HG02571 (cell line): Measurements from ENCODE around the gene INTS6L.
A peak's percentile ranks its signal among the peaks of the same experiment; 100 is the strongest.

ENCODE experiments used
- ATAC-seq: cut with Tn5 transposase; IDR thresholded peaks from one replicate; pipeline ENCODE4 v1.9.1; 2021; ENCODE audit warnings: mild to moderate bottlenecking, moderate library complexity; ENCODE audit not compliant: unreplicated experiment

Gene INTS6L, protein sequence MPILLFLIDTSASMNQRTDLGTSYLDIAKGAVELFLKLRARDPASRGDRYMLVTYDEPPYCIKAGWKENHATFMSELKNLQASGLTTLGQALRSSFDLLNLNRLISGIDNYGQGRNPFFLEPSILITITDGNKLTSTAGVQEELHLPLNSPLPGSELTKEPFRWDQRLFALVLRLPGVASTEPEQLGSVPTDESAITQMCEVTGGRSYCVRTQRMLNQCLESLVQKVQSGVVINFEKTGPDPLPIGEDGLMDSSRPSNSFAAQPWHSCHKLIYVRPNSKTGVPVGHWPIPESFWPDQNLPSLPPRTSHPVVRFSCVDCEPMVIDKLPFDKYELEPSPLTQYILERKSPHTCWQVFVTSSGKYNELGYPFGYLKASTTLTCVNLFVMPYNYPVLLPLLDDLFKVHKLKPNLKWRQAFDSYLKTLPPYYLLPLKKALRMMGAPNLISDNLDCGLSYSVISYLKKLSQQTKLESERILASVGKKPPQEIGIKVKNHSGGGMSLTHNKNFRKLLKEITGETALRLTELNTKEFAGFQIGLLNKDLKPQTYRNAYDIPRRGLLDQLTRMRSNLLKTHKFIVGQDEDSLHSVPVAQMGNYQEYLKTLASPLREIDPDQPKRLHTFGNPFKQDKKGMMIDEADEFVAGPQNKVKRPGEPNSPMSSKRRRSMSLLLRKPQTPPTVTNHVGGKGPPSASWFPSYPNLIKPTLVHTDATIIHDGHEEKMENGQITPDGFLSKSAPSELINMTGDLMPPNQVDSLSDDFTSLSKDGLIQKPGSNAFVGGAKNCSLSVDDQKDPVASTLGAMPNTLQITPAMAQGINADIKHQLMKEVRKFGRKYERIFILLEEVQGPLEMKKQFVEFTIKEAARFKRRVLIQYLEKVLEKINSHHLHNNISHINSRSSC

DNA sequence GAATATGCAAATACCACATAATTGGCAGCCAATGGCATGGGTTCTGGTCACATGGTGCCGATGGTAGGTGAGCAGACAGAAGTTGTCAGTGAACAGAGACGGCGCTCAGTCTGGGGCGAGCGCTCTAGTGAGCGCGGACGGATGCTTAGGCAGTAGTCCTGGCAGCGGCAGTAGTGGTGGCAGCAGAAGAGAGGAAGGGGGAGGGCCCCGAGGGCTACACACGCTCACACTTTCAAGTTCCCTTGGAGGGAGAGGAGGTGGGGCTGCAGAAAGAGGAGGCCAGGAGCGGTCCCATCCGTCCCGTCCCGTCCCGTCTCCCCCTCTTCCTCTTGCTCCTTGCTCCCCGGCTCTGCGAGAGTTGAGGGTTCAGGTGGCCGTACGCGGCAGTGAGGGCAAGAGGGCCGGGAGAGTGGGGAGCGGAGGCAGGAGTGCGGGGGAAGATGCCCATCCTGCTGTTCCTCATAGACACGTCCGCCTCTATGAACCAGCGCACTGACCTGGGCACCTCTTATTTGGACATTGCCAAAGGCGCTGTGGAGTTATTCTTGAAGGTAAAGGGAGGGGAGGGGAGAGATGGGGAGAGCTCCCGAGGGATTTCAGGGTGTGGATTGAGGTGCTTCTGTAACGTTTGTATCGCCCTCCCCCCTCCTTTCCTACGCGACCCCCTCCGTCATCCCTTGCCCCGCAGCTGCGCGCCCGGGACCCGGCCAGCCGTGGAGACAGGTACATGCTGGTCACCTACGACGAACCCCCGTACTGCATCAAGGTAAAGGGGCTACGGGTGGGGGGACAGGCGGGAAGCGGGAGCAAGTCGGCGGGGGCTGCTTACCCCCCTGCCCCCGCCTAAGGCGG, at the start of gene INTS6L:
TSS of gene INTS6L (plus strand) at position 108 of the 852 bp plus-strand sequence. CDS start at position 441, 333 bp downstream.
- ATAC-seq = peak; percentile 78

DNA sequence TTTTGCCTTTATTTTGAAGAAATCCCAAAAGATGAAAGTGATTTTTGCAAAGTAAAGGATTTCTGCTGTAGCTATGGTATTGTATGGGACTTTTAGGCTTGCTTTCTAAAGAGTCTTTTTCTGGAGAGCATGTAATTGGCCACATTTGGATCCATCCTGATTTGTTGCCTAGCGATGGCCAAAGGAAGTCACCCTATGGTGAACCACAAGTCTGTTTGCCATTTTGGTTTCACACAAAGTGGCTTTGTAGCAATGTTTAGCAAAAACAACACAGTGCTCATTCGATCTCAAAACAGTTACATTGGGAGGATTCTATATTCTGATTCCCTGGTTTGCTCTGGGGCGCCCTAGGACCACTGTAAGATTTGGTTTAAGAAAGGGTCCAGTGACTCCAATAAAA, 44.1 kb upstream of the INTS6L start:
- ATAC-seq = no peak

DNA sequence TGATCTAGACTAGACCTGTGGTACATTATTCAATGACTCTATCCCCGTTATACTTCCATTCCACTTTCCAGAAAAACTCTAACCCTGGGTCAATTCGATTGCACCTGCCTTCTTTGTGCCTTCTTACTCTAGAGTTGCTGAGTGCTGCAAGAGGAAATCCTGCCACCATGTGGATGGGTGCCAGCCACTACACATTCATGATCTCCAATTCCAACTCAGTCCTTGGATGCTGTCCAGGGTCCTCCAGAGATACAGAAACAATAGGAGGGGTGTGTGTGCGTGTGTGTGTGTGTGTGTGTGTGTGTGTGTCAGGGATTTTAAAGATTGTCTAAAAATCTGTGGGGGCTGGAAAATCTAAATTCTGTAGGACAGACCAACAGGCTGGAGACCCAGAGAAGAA, 42.9 kb upstream of the INTS6L start:
- ATAC-seq = no peak

DNA sequence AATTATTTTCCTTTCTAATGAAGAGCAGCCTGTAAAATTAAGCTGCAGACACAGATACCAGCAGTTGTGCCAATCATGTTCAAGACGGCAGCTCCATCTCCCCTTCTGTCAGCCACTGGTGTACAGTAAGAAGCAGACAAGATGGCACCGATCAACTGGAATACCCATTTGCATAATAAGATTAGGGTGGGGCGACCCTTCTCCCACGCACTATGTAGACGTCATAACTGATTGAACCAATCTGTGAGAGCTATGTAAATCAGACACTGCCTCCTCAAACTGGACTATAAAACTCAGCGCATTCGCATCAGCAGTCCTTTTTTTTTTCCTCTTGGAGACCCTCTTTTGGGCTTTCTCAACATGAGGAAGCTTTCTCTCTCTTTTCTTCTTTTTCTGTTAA, 40.4 kb upstream of the INTS6L start:
- no peak for ATAC-seq

DNA sequence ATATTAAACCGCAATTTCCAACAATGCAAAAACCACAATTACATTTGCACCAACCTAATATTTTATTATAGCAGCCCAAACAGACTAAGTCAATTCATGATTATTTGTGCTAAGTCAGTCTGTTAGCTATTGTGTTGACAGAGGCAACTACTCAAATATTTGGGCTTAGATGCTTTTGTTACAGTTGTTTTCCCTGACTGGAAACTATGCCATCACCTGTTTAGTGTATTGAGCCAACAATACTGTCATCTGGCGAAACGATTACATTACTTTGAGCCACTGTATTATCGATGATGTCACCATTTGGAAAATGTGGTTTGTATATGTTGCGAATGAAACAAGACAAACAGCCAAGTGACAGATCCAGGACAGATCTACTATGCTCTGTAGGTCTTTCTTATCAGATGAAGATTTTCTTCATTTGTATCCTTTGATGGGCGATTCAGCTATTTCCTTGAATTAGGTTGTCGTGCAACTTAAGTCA, 38.7 kb upstream of the INTS6L start:
- ATAC-seq = no peak

DNA sequence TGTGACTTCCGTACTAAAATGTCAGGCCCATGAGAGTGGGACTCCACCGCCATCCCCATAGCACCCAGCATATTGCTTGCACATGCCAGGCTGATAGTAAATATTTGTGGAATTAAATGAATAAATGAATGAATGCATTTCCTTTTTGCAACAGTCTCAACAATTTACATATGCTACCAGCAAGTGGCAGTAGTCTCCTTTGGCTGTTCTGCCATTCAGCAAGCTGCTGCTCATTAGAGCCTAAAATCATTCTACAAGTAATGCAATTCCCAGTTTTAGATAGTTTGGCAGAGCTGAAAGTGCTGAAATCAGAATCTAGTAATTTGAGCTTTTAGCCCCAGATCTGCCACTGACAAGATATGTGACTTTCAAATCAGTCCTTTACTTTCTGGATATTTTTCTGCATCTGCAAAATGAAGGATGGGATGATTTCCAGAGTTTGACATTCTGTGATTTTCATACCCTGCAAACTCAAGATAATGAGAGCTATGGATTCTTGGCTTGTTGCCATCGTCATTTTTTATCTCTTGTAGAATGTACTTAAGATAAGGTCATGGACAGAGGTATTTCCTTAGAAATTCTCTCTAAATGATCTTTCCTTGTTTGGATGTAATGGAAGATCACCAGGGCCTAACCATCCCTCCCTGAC, 35.7 kb upstream of the INTS6L start:
- ATAC-seq = no peak

DNA sequence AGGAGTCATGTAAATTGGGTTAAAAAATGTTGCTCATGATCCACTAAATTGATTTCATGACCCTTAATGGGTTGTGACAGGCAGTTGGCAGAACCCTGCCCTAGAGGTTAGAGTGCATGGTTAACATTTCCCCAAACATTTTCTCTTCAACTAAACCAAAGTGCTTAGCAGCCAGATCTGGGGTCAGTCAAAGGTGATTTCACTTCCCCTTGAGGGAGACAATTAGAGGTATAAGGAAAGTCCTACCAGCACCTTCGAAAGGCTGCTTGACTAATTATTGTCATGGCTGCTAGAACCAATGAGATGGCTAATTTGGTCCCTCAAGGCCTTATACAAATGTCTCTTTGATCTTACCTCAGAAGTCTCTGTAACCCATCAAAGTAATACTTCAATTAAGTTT, 30.9 kb upstream of the INTS6L start:
- peak; percentile 83 for ATAC-seq

DNA sequence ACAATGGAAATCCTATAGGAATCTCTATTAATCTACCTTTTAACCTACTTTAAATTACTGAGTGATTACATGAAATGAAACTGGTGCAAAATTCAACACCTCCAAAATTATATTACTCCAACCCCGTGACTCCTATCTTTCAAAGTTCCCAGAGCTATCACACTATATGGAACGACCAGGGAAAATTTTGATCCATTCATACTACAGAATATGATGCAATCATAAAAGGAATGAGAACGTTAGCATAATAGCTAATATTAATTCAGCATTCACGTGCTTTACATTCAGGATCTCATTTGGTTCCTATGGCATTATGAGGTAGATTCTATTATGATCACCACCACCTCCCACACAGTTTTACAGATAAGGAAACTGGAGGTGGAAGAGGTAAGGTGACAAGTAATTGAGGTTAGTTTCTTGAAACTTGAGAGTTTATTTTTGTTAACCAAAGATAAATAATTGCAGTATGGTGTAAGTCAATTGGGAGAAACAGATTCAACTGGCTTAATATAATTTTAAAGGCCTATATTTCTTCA, 29.4 kb upstream of the INTS6L start:
- ATAC-seq = no peak

DNA sequence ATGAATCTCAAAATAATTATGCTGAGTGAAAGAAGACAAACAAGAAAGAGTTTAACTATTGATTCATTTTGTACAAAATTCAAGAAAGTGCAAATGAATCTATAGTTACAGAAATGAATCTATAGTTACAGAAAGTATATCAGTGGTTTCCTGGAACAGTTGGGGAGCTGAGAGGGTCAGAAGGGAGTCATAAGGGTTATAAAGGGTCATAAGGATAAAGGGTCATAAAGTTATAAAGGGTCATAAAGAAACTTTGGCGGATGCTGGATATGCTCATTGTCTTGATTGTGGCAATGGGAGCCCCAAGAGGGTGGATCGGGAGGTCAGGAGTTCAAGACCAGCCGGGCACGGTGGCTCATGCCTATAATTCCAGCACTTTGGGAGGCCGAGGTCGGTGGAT, 26.0 kb upstream of the INTS6L start:
- no peak for ATAC-seq

DNA sequence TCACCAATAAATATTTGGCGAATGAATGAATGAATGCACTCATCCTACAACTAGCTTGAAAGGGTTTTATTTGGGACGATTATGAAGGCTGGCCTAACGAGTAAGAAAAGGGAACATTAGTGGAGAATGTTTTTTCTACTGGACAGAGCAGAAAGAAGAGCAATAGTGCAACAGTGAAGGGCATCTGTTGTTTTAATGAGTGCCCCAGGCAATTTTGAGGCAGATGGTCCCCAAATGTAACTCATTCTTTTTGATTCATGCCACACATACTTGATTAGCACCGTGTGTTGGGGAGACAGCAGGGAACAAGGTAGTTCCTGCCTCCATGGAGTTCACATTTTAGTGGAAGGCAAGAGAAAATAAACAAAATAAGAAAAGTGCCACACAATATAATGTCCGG, 22.7 kb upstream of the INTS6L start:
- no peak for ATAC-seq

DNA sequence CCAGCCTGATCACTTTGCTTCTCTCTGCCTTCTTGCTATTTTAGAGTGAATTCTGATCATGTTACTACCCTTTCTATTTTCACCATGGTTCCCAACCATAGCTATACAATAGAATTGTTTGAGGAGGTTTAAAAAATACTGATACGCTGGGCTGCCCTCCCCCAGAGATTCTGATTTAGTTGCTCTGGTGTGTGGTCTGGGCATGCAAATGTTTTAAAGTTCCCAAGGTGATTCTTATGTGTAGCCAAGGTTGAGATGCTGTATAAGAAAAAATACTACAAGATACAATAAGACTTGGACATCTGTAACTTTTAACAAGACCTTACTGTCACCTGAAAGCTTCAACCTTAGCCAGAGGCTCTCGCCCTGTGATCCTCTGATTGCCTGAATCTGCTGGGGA, 22.2 kb upstream of the INTS6L start:
- ATAC-seq = no peak

DNA sequence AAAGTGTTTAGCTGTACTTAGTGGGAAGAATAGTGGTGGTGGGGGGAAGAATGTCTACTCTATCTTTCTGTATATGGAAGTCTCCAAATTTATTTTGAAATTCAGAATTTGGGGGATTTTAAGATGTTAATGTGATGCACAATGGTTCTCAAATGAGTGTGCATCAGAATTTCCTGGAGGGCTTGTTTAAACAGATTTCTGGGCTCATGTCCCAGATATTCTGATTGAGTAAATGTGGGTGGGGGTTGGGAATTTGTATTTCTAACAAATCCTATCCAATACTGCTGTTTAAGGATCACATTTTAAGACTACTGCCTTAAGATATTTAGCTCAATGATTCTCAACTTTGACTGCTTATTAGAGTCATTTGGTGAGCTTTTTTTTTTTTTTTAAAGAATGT, 15.1 kb upstream of the INTS6L start:
- ATAC-seq = no peak

DNA sequence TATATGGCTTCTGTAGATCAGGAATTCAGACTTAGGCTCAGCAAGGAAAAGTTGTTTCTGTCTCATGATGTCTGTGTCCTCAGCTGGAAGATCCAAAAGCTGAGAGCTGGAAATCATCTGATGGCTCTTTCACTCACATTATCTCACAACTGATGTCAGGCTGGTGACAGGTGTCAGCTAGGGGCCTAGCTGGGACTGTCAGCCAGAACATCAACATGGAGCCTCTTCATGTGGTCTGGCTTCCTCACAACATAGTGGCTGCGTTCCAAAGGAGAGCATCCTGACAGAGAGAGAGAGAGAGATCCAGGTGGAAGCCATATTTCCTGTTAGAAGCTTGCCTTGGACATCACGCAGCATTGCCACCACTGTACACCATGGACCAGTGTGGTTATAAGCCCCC, 10.6 kb upstream of the INTS6L start:
- no peak for ATAC-seq

DNA sequence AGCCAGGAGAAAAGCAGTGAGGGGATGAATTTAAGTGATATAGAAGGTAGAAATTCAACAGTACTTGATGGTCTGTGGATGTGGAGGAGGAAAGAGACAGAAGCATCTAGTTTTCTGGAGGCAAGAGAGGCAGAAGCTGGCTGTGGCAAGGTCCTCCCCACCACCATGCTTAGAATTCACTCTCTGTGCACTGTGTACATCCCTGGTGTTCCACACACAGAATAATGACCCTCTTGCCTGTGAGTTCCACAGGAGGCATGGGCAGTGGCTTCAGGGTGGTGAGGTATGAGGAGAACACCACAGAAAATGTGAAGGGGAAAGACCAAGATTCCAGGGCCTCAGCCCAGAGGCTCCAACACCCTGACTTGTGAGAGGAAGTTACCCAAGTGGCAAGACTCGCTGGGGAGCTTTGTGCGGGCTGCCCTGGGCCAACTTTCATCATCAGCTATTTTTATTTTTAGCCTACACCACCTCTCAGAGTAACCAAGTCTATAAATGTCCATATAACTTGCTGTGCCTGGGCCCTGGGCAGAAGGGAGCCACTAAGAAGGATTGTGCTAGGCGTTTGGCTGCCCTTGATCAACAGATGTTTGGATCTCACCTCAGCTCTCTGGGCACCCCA, 7.8 kb upstream of the INTS6L start:
- no peak for ATAC-seq

DNA sequence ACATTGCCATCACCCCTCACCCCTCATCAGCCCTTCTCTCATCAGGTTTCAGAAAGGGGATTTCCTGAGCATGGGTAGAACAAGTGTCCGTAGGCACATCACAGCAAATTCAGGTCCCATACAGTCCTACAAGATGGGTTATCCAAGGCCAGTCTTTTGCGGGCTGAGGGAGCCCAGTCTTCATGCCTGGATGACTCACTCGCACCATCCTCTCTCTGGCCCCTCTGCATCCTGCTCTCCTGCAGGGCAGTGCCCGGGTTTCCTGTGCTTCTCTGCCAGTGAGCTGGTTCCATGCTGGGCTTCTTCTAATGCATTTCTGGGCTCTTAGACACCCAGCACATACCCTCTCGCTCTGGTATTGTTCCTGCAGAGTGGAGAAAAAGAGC, 7.3 kb upstream of the INTS6L start:
- no peak for ATAC-seq

DNA sequence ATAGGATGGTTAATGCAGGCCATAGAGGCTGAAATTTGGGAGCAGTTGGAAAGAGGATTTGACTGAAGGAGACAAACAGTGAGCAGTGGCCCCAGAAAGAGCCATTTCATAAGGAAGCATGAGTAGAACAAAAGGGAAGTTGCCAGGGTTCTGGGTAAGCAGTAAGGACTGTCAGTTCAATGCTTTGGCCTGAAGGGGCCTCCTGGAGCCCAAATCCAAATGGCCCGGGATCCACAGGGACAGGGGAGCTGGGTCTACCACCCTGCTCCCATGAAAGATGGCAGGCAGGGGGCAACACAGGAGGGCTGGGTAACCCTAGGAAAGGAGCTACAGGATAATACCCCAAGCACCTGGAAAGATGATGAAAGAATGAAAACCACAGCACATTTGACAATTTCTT, 4.1 kb upstream of the INTS6L start:
- ATAC-seq = no peak

DNA sequence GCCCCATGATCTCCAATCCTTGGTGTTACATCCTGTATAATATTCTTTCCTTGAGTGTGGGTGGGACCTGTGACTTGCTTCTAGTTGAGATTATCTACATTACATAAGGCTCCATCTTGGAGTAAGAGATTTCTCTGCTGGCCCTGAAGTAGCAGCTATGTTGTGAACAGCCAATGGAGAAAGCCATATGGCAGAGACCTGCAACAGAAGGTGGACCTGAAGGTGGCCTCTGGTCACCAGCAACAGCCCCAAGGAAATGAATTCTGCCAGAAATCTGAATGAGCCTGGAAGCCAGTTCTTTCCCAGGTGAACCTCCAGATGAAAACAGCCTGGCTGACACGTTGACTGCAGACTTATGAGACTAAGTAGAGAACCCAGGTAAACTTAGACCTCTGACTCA, 2.3 kb upstream of the INTS6L start:
- ATAC-seq = no peak

DNA sequence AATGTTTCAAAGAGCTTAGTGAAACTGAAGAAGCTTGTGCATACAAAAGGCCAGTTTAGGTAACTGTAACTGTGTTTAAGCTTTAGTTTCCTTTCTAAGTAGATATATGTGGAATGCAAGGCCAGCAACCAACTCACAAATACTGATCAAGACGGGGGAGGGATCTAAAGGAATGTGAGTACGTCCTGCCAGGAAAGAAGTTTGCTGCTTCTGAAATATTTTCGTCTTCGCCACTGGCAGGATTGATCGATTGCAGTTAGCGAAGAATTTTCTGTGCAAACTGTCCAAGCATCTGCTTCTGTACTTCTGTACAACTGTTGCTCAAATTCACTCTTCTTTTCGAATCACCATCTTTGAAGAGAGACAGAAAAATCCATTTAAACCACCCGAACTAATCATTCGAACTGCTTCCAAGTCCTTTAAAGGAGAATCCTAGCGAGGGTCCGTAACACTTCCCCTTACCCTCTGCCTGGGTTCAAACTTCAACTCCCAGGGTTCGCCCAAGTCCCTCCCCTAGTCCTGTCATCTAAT, 373 bp upstream of the INTS6L start:
- no peak for ATAC-seq

DNA sequence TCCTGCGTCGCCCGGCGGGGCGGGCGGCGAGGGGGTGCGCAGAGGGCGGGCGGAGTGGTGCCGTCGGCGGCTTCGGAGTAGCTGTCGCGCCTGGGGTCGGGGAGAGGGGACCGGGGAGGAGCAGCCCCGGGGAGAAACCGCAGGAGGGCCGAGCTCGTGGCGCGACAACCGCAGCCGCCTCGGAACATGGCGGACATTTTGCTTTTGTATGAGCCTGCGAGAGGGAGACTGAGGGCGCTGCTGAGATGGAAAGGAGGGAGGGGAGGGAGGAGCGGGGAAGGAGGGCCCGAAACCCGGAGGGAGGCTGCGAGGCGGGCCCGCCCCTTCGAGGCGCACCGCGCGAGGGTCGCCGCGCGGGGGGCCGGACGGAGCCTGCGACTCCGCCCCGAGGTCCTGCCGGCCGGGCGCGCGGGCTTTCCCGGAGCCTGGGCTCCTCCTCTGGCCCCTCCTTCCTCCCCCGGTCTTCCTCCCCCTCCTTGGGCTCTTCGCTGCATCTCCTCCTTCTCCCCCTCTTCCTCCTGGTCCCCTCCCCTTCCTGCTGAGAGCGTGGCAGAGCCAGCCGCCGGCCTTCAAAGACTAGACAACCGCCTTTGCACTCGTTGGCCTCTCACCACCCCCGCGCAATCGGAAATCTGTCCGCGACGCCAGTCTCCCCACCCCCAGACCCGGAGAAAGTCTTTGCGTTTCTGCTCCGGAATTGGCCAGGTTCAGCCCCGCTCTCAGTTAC, 1.1 kb downstream of the INTS6L start:
- peak; percentile 58 for ATAC-seq
